GM20000 (cell line): ENCODE data around the gene CACYBP.

Source experiments
- DNase-seq: peaks from one replicate; pipeline ENCODE4 v3.0.0; 2012; ENCODE audit warnings: low spot score
- TF ChIP-seq, protein P1 (sequence below): IDR thresholded peaks from 2 replicates; pipeline ENCODE4 v1.5.1; 2012; ENCODE audit warnings: mild to moderate bottlenecking, control low read depth; ENCODE audit errors: extremely low read depth, missing control alignments

CACYBP gene, protein sequence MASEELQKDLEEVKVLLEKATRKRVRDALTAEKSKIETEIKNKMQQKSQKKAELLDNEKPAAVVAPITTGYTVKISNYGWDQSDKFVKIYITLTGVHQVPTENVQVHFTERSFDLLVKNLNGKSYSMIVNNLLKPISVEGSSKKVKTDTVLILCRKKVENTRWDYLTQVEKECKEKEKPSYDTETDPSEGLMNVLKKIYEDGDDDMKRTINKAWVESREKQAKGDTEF

DNA sequence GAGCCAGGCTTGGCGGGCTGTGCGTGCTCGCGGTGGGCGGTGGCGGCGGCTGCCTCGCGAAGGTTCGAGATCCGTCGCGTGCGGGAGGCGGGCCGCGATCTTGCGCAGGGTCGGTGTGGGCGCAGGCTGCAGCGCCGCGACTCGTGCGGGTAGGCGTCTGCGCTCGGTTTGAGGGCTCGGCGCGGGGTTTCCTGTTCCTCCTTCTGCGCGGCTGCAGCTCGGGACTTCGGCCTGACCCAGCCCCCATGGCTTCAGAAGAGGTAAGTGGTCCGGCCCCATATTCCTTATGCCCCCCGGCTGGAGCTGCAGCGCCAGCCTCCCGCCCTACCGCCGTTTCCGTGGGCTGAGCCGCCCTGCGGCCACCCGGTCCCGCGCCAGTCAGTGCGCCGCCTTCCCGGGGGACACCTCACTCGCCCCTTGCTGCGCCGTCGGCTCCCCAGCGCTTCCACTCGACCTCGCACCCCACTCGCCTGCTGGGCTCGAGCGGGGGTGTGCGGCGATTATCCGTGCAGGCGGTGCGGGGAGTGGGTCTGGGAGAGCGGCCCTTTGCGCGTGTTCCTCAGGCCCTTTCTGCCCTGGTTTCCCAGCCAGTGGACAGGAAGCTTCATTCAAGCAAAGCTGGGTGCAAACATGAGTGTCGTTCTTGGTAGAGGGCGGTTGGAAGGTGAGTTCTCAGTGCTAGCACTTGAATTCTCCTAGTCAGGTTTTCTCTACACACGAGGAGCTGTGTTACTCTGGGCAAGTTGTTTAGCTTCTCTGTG lies at the start of gene CACYBP:
CACYBP (plus strand) TSS at position 12 of the 761 bp plus-strand sequence; CDS start at position 246, 234 bp downstream.
- TF ChIP-seq, protein P1, sequence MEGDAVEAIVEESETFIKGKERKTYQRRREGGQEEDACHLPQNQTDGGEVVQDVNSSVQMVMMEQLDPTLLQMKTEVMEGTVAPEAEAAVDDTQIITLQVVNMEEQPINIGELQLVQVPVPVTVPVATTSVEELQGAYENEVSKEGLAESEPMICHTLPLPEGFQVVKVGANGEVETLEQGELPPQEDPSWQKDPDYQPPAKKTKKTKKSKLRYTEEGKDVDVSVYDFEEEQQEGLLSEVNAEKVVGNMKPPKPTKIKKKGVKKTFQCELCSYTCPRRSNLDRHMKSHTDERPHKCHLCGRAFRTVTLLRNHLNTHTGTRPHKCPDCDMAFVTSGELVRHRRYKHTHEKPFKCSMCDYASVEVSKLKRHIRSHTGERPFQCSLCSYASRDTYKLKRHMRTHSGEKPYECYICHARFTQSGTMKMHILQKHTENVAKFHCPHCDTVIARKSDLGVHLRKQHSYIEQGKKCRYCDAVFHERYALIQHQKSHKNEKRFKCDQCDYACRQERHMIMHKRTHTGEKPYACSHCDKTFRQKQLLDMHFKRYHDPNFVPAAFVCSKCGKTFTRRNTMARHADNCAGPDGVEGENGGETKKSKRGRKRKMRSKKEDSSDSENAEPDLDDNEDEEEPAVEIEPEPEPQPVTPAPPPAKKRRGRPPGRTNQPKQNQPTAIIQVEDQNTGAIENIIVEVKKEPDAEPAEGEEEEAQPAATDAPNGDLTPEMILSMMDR, result no peak
- no peak for DNase-seq

DNA sequence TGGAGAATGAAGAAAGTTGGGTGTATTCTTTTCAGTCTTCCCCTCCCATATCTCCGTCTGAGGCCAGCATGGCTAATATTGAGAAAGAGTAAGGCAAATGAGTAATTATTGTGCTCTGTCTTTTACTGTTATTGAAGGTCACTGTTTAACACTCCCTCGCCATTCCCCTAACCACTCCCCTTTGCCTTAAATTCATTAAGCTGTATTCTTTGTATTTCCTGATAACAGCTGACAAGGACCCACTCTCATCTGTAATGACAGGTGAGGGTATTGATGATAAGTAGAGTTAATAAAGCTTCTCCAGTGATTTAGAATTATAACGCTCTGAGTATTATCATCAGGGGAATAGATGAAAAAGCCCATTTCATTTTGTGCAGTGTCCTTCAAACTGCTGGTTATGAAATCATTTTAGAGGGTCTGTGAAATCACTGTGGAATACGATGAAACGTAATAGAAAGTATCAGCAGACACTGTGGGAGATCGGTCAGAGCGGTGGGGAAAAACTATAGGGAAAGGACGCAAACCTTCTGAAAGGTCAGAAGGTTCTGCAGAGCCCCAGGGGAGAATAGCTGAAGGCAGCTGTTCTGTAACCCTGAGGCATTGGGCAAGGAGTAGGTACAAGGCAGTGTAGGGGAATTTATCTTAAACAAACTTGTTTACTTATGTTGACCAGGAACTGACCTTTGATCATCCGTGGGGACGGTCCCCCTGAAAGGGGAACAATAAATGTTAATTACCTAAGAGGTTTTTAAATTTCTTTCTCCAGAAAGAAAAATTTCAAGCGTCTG lies 46.3 kb upstream of the CACYBP start:
- DNase-seq, result no peak
- TF ChIP-seq, protein P1, result no peak

DNA sequence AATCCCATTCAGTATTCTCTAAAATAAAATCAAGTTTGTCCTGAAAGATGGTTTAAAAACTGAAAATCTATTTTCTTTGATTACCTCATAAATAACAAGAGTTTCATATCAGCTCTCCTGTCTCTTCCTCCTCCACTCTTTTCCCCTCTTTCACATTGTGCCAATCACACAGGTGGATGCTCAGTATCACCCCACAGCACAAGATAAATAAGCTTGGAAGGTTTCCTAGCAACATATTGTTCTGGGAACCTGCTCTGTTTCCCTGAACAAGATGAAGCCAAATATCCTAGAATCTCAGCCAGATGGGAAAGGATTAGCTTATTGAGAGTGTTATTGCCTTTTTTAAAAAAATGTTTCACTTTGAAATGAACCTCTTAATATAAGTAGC lies 45.7 kb upstream of the CACYBP start:
- DNase-seq, result no peak
- TF ChIP-seq, protein P1, result no peak

DNA sequence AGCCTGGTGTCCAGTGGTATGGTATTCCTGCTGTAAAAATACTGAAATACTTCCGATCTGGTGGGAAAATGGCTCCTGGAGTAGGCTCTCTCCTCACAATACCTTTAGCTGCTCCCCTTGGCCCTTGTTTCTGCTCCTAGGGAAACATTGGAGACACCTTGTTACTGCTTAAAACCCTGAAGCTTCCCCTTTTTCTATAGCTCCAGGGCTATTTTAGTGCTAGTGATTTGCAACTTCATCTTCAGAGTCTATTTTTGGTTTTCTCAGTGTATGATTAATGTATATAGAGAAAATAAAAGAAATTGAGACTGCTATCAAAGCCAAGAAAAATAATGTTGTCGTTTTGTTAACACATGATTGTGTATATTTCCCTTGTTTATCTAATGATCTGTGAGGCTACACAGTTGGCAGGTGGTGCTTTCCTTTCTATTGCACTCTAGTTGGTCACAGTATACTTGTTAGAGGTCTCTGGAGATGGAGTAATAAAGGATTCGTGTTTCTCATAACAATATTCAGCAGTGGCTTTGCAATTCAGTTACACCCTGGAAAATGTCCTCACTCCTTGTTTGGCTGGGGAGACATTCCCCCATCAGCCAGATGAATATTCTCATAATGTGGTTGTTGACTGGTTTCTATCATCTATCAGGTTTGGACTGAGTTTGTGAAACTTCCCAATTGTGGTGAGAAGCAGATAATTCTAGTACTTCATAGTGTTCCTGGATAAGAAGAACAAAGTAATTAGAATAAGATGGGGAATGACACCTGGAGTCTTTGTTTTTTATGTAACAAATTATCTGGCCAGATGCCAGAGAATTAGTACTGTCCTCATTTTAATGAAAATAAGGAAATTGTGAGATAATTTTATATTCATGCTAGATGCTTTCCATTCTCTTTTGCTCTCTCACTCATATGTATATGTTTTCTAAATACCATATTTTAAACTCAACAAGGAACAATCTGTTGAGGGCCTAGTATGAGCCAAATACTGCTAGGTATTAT lies 44.8 kb upstream of the CACYBP start:
- TF ChIP-seq, protein P1, result no peak
- no peak for DNase-seq

DNA sequence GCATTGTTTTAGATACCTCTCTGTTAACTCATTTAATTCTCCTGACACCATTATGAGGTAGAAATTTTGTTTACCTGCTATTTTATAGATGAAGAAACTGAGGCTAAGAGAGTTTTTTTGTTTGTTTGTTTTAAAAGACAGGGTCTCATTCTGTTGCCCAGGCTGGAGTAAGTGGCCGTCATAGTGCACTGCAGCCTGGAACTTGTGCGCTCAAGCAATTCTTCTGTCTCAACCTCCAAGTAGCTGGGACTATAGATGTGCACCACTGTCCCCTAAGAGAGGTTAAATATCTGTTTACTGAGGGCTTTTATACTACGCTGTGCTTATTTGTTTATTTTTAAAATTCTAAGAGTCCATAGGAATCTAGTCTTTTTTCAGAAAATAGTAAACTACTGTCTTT lies 43.7 kb upstream of the CACYBP start:
- TF ChIP-seq, protein P1, result no peak
- DNase-seq, result no peak

DNA sequence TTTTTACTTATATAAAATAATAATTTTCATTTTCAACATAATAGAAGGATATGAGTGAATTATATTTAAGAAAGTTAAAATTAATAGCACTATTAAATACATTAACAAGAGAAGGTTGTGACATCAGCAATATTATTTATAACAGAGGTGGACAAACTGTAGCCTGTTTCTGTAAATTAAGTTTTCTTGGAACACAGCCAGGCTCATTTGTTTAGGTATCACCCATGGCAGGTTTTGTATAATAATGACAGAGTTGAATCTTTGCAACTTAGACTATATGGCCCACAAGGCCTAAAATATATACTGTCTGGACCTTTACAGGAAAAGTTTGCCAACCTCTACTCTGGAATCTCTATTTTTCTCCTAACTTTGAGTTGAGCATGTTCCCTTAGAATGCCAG lies 42.8 kb upstream of the CACYBP start:
- TF ChIP-seq, protein P1, result no peak

More for the DNA sequence above, 42.8 kb upstream of the CACYBP start:
- no peak for DNase-seq
